SK-N-SH (cell line): ENCODE results near the gene SLC35F5.

Experiments used
- GABPA ChIP-seq: IDR thresholded peaks from 2 replicates; pipeline ENCODE4 v1.4.0; 2012; ENCODE audit warnings: low read depth, mild to moderate bottlenecking
- MXI1 ChIP-seq: IDR thresholded peaks from 2 replicates; pipeline ENCODE4 v1.6.1; 2012; ENCODE audit warnings: mild to moderate bottlenecking, low read depth, low read length, improper control_type of control experiment
- POLR2AphosphoS5 ChIP-seq: IDR thresholded peaks from 2 replicates; pipeline ENCODE4 v1.6.1; 2012; ENCODE audit warnings: low read depth, low read length
- TAF1 ChIP-seq: IDR thresholded peaks from 2 replicates; pipeline ENCODE4 v1.6.1; 2012; ENCODE audit warnings: low read depth, mild to moderate bottlenecking, low read length, moderate library complexity, borderline replicate concordance
- TF ChIP-seq, protein P1 (sequence below): IDR thresholded peaks from 2 replicates; pipeline ENCODE4 v1.4.0; 2012; ENCODE audit warnings: low read depth, borderline replicate concordance

DNA sequence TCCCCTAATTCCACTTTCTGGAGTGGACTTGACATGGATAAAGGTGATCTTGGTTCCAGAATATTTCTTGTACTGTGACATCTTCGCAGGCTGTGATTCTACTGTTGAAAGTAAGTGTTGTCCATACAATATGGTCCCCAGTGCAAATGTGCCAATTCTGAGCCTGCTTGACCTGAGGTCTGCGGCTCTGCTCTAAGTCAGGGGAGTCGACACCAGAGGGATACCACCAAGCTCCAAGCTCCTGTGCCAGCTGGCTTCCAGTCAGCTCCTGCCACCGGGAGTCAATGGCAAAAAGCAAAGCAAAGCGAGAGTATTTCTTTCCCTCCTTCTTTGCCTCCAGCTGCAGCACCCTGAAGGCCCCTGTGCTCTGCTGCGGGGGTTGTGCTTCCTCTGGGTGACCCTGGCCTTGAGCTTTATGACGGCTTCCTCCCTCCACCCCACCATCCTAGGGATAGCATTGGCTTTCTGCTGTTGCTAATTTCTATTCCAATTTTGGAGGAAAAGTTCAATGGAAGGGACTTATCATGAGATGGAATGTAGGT, 50.4 kb downstream of the SLC35F5 start:
- no peak for TF ChIP-seq MXI1
- TF ChIP-seq, protein P1, sequence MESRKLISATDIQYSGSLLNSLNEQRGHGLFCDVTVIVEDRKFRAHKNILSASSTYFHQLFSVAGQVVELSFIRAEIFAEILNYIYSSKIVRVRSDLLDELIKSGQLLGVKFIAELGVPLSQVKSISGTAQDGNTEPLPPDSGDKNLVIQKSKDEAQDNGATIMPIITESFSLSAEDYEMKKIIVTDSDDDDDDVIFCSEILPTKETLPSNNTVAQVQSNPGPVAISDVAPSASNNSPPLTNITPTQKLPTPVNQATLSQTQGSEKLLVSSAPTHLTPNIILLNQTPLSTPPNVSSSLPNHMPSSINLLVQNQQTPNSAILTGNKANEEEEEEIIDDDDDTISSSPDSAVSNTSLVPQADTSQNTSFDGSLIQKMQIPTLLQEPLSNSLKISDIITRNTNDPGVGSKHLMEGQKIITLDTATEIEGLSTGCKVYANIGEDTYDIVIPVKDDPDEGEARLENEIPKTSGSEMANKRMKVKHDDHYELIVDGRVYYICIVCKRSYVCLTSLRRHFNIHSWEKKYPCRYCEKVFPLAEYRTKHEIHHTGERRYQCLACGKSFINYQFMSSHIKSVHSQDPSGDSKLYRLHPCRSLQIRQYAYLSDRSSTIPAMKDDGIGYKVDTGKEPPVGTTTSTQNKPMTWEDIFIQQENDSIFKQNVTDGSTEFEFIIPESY: no peak
- TF ChIP-seq TAF1: no peak
- TF ChIP-seq POLR2AphosphoS5: no peak
- TF ChIP-seq GABPA: no peak
